Calu3 (cell line): ENCODE measurements around the gene TMEM178B. TPM values are rescaled to one million over a fixed set of nuclear protein-coding genes. Genes with fewer than 3 reads are reported as not detected.

Experiments used
- BruUV-seq: library from RNA; stranded (reverse); fragments of 400-500 nt; replicated peaks from 2 replicates; lab custom pipeline; 2021; lab: Mats Ljungman, UMichigan
- CTCF ChIA-PET: fragments of 300-600 bp; sonication (Branson Sonifier 250); formaldehyde crosslinking; loops from one replicate; lab custom pipeline; 2022; ENCODE audit warnings: antibody characterized with exemption; lab: Charles Lee
- DNase-seq: peaks from one replicate; pipeline ENCODE4 v3.0.0; 2022
- H3K27ac Mint-ChIP-seq: one replicate; pipeline ENCODE4 v1.8.0; 2022; ENCODE audit warnings: mixed read lengths; ENCODE audit not compliant: unreplicated experiment
- H3K27me3 Mint-ChIP-seq: one replicate; pipeline ENCODE4 v1.8.0; 2022; ENCODE audit warnings: mixed read lengths; ENCODE audit not compliant: unreplicated experiment
- H3K36me3 Mint-ChIP-seq: one replicate; pipeline ENCODE4 v1.8.0; 2022; ENCODE audit warnings: mild to moderate bottlenecking, moderate library complexity, mixed read lengths; ENCODE audit not compliant: insufficient read depth, unreplicated experiment
- H3K4me1 Mint-ChIP-seq: one replicate; pipeline ENCODE4 v1.8.0; 2022; ENCODE audit warnings: mild to moderate bottlenecking, low read depth, mixed read lengths; ENCODE audit not compliant: unreplicated experiment
- H3K4me3 Mint-ChIP-seq: one replicate; pipeline ENCODE4 v1.8.0; 2022; ENCODE audit warnings: mild to moderate bottlenecking, low read depth, moderate library complexity, mixed read lengths; ENCODE audit not compliant: unreplicated experiment
- H3K9me3 Mint-ChIP-seq: one replicate; pipeline ENCODE4 v1.8.0; 2022; ENCODE audit warnings: low read depth, mixed read lengths; ENCODE audit not compliant: unreplicated experiment
- CTCF ChIP-seq: fragments of 200-600 bp; IDR thresholded peaks from one replicate; pipeline ENCODE4 v1.8.0; 2022; ENCODE audit warnings: antibody characterized with exemption; ENCODE audit not compliant: unreplicated experiment
- intact Hi-C: fragments of 100-400 bp; cut with micrococcal nuclease; formaldehyde crosslinking; loops from one replicate; pipeline ENCODE4 v1.10.0; 2022; ENCODE audit not compliant: unreplicated experiment
- total RNA-seq: library from RNA; stranded (reverse); gene quantifications from 2 replicates; pipeline ENCODE4 v1.2.3, GENCODE V29; 2022

Gene TMEM178B
- total RNA-seq, 1 experiment from 2014 or later, result 1.5 TPM

GRCh38 chr7:141302617-141303016, 228.8 kb downstream of the TMEM178B start:
- no peaks in the 10 kb centered on the region for H3K27me3 Mint-ChIP-seq

GRCh38 chr7:141304291-141304690, 230.4 kb downstream of the TMEM178B start:
- H3K27ac Mint-ChIP-seq, result no peak overlapping the region
- no TSS peak for BruUV-seq
- no peaks in the 10 kb centered on the region for H3K4me1 Mint-ChIP-seq
- no peak for TF ChIP-seq CTCF
- no peaks in the 10 kb centered on the region for H3K9me3 Mint-ChIP-seq
- H3K36me3 Mint-ChIP-seq, result no peaks in the 10 kb centered on the region
- no peak for DNase-seq
- no peaks in the 10 kb centered on the region for H3K27me3 Mint-ChIP-seq
- intact Hi-C loops, result no loop called here
- no peak overlapping the region for H3K4me3 Mint-ChIP-seq
- CTCF ChIA-PET, result no interaction called here

More at GRCh38 chr7:141302617-141303016, 228.8 kb downstream of the TMEM178B start:
- TF ChIP-seq CTCF, result no peak
- intact Hi-C loops, result no loop called here
- CTCF ChIA-PET, result no interaction called here
- DNase-seq, result no peak
- H3K4me3 Mint-ChIP-seq, result no peak overlapping the region
- BruUV-seq, result no TSS peak
- H3K36me3 Mint-ChIP-seq, result no peaks in the 10 kb centered on the region
- H3K9me3 Mint-ChIP-seq, result peaks cover 2% of the 10 kb centered on the region
- H3K4me1 Mint-ChIP-seq, result no peaks in the 10 kb centered on the region
- H3K27ac Mint-ChIP-seq, result no peak overlapping the region

GRCh38 chr7:141306081-141306480, 232.2 kb downstream of the TMEM178B start:
- TF ChIP-seq CTCF, result no peak
- no TSS peak for BruUV-seq
- Mint-ChIP-seq H3K36me3 (no peaks in the 10 kb centered on the region), H3K4me1 (no peaks in the 10 kb centered on the region), H3K27ac (no peak overlapping the region), H3K4me3 (no peak overlapping the region), H3K9me3 (no peaks in the 10 kb centered on the region), H3K27me3 (no peaks in the 10 kb centered on the region)
- CTCF ChIA-PET, result interaction anchor here (0.7 kb wide), 1 partner anchor 11 kb away, joined by 3 read pairs; no protein-coding TSS in a partner anchor
- DNase-seq, result no peak
- intact Hi-C loops, result no loop called here

GRCh38 chr7:141312395-141312794, 238.5 kb downstream of the TMEM178B start:
- intact Hi-C loops, result no loop called here
- no peaks in the 10 kb centered on the region for H3K36me3 Mint-ChIP-seq
- peaks cover 2% of the 10 kb centered on the region for H3K9me3 Mint-ChIP-seq
- no peak for TF ChIP-seq CTCF
- H3K27me3 Mint-ChIP-seq, result no peaks in the 10 kb centered on the region
- no TSS peak for BruUV-seq
- CTCF ChIA-PET, result no interaction called here
- no peak overlapping the region for H3K4me3 Mint-ChIP-seq
- no peak overlapping the region for H3K27ac Mint-ChIP-seq
- DNase-seq, result no peak
- no peaks in the 10 kb centered on the region for H3K4me1 Mint-ChIP-seq
